COLO668 (cell line): ENCODE results near the gene SLCO4A1.

Experiments
- DNase-seq: peaks from one replicate; lab custom pipeline; 2025; ENCODE audit not compliant: unreplicated experiment; lab: John Stamatoyannopoulos, UW

Gene SLCO4A1

GRCh38 chr20:62696989-62697388 is 54.7 kb downstream of the SLCO4A1 start:
- DNase-seq, result no peak

DNA sequence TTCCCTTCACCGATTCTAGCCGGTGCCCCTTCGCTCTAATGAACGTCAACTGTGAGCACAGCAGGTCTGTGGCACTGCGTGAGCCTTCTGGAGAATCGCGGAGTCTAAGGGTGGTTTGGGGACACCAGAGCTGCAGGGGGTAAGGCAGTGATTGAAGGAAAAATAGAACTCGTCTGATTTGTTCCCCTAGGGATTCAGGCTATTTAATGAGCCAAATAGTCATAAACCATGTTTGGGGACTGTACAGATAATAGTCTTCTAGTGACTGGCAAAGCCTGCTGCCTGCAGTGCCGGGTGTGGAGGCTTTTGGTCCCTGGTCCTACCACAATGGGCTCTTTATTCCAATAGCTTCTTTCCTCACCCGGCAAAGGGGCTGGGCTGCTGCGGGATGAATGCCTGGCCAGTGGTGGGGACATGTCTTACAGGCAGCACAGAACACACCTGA is 55.2 kb downstream of the SLCO4A1 start:
- no peak for DNase-seq

DNA sequence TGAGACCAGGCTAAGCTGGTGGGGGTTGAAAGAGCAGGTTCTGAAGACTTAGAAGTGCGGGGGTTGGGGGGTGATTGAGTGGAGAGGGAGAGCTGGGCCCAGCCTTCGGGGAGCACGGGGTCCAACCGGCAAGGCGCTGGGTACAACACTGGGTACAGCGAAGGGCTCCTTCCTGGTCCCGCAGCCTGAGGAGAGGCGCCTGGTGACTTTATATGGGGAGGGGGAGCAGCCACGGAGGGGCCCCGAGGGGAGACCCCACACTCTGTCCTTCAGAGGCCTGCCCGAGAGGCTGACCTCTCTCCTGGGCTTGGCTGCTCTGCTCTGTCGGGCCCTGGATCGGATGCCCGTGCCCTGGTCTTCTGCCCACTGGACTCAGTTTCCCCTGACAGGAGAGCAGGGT is 55.9 kb downstream of the SLCO4A1 start:
- DNase-seq, result no peak

DNA sequence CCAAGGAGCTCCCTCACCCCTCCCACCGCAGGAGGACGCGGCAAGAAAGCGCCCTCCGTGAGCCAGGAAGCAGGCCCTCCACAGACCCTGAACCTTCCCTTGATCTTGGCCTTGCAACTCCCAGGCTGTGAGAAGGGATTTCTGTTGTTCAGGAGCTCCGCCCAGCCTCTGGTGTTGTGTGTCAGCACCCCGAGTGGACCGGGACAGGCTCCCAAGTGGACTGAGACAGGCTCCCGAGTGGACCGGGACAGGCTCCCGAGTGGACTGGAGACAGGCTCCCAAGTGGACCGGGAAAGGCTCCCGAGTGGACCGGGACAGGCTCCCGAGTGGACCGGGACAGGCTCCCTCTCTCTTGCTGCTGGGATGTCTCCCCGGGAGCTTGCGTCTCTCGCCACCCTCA is 57.0 kb downstream of the SLCO4A1 start:
- no peak for DNase-seq

DNA sequence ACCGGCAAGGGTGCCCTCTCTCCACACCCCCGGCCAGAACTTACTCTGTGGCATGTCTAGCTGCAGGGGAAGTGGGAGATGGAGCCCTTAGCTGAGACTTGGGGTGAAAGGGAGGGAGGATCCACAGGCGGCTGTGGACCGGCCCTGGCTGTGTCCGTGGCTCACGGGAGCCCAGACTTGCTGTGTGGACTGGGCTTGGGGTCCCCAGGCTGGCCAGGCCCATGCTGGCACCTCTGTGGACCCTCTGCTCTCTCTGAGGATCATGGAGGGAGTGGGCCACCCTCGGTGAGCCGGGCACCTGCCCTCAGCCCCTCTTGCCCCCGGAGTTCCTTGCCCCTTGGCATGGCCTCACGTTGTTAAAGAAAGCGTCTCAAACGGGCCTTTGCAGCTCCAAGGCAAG is 57.4 kb downstream of the SLCO4A1 start:
- no peak for DNase-seq

DNA sequence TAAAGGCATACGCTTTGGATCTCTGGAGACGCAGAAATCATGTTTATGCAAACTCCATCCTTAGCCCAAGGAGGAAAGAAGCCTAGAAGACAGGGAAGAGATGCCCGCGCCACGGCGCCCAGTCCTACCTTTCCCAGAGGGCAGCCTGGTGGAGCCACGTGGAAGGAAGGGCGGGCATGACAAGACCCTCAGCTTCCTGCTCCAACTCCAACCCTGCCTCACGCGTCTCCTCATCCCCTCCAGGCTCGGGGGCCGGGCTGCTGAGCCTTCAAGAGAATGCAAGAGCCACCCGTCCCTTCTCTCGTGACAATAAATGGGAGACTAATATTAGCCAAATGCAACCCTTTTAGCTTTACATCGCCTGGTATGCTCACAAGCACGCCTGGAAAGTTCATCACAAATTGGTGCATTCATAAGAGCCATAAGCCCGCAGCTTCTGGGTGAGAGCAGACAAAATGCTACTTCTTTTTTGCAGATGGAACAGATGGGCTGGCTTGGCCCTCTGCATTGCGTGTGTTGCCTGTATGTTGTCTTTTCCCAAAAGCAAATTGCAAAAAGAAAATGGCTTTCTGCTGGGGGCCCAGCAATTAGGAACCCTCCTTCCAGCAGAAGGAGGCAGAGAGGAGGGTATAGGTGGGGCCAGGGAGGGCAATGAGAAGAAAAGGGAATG is 58.1 kb downstream of the SLCO4A1 start:
- DNase-seq, result no peak

- DNase-seq, result no peak
Observed at GRCh38 chr20:62701161-62702012, 59.1 kb downstream of the SLCO4A1 start.

GRCh38 chr20:62702013-62702300 is 59.7 kb downstream of the SLCO4A1 start:
- peak; percentile 41 for DNase-seq

GRCh38 chr20:62702895-62703852 is 60.9 kb downstream of the SLCO4A1 start:
- peak; percentile 75 for DNase-seq

DNA sequence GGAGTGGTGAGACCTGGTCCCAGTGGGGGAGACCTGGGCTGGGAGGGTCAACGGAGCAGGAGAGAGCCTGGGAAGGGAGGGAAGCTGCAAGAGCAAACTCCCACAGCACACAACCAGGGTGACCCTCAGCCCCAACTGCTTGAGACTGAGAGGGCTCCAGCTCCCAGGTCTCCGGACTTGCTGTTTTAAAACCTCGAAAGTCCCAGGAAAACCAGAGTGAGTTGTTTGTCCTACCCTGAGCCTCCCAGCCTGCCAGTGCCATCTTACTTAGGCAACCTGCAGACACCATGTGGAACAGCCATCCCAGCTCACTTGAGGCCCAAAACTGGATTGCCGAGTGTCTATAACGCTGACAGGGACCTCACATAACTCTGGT is 61.5 kb downstream of the SLCO4A1 start:
- DNase-seq, result no peak

DNA sequence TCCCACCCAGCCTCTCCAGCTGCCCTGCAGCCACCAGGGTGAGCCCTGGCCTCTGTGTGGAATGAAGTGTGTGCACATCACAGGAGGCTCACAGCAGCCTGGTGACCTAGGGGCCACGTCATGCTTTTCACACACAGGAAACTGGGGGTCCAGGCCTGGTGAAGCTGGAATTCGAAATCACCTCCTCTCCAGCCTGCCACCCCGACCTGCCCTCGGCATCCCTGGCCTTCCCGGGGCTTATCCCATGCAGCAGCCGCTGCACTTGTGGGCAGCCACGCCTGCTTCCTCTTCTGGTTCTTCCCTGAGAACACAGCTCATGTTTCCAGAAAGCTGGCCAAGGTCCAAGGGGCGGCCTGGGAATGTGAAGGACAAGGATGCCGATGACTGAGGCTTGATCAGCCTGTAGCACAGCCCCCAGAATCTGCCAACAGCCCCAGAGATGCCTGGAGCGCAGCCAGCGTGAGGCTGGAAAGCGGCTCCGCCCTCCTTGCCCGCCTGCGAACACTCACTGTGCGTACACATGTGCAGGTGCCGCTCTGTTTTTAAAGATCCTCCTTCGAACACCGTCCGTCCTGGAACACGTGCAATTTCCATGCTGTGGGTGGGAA is 62.1 kb downstream of the SLCO4A1 start:
- peak; percentile 95 for DNase-seq

- no peak for DNase-seq
Observed at GRCh38 chr20:62705627-62706026, 63.3 kb downstream of the SLCO4A1 start.

- no peak for DNase-seq
Observed at GRCh38 chr20:62706344-62706743, 64.0 kb downstream of the SLCO4A1 start.

DNA sequence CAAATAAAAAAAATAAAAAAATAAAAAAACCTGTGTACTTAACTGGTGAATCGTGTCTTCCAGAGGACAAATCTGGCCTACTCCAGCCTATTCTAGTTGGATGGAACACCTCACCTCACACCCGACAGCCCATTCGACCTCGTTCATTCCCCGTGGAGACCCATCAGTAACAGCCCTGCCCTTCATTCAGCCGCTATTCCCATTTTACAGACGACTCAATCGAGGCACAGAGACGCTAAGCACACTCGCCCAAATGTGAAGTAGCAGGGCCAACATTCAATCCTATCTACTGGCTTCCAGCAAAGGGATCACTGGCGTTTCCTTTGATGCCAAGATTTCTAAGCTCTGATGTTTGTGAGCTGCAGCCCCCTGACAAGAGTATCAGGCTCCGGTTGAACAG is 64.6 kb downstream of the SLCO4A1 start:
- no peak for DNase-seq

DNA sequence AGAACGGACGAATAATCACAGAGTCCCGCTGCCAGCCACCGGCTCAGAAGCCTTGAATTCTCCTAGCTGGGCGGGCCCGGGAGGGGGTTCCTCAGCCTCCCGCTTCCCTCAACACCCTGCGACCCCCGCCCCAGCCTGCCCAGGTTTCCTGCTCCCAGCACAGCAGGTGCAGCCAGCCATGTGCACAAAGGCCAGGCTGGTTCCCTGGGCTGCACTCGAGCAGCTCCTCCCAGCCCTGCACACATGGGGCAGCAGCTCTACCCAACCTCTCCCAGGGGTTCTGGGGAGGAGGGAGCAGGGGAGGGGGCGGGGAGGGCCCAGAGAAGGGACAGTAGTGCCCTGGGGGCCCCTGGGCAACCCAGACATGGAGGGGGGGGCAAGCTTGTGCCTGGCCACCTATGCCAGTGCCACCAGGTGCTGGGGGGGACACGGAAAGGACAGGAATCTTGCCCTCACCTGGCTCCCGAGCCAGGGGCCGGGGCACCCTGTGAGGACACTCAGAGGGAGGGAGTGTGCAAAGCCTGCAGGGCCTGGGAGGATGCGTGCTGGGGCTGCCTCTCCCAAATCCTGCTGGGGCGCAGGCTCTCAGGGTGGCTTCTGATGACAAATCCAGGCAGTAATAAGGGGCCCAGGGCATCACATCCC is 65.1 kb downstream of the SLCO4A1 start:
- no peak for DNase-seq

- peak; percentile 43 for DNase-seq
Observed at GRCh38 chr20:62707921-62708521, 65.7 kb downstream of the SLCO4A1 start.

GRCh38 chr20:62708591-62709536 is 66.6 kb downstream of the SLCO4A1 start, which contains the start of gene NTSR1:
Gene NTSR1 (plus strand): TSS chr20:62708836. CDS start chr20:62709208, 372 bp downstream.
- DNase-seq, result no peak

DNA sequence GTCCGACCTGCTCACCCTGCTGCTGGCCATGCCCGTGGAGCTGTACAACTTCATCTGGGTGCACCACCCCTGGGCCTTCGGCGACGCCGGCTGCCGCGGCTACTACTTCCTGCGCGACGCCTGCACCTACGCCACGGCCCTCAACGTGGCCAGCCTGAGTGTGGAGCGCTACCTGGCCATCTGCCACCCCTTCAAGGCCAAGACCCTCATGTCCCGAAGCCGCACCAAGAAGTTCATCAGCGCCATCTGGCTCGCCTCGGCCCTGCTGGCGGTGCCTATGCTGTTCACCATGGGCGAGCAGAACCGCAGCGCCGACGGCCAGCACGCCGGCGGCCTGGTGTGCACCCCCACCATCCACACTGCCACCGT is 67.2 kb downstream of the SLCO4A1 start:
- DNase-seq, result no peak
